ENCODE results near the gene ATXN7L1.

ATXN7L1 gene

DNA sequence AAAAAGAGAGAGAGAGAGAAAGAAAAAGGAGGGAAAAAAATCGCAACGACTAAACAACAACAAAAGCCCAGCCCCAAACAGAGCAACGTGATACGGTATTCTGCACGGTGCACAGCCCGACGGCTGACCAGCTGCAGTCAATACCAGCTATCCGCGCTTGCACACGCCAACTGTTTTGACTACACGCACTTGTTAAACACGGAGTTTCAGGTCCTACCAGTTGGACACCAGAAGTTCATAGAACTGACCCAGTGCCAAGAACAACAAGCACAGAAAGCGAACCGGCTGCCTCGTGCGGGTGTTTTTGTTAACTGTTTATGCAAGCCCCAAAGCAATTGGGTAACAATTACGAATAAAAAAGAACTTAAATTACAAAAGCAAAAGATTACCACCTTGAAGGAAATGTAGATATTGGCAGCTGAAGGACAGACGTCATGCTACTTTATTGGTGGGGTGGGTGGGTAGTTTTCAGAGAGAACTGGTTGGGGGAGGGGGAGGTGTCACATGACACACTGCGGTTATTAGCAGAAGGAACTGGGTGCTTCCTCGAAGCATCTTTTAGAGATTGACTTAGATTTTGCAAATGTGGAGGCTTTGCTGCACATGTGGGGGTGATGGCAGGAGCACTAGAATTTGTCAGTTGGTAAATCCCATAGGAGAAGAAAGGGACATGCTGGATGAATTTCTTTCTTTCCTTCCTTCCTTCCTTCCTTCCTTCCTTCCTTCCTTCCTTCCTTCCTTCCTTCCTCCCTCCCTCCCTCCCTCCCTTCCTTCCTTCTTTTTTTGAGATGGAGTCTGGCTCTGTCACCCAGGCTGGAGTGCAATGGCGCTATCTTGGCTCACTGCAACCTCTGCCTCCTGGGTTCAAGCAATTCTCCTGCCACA lies 184.5 kb downstream of the ATXN7L1 start:
- Histone ChIP-seq H3K79me2 (ENCODE audit: low read length) (no peaks in the 10 kb centered on the region), H3K4me2 (ENCODE audit: low read depth, low read length) (peak overlapping the region; percentile 84), H3K27ac (ENCODE audit: low read length) (no peak overlapping the region), H3F3A (ENCODE audit: insufficient read depth, low read length) (no peaks in the 10 kb centered on the region), H3K9me3 (replicated peaks; ENCODE audit: insufficient read depth, low read length) (no peaks in the 10 kb centered on the region), H3K36me3 (replicated peaks; ENCODE audit: insufficient read depth, low read length) (no peaks in the 10 kb centered on the region), H3K9ac (ENCODE audit: low read length) (peak overlapping the region; percentile 36; the same call in 1 of the 2 replicates), H2AFZ (ENCODE audit: low read length) (peak overlapping the region; percentile 60), H4K20me1 (ENCODE audit: insufficient read depth, low read length) (no peaks in the 10 kb centered on the region), H3K27me3 (replicated peaks; ENCODE audit: insufficient read depth, low read length) (no peaks in the 10 kb centered on the region), H3K9me2 (replicated peaks; ENCODE audit: insufficient read depth, low read length) (no peaks in the 10 kb centered on the region), H3K4me3 (ENCODE audit: low read length) (peak overlapping the region; percentile 69), H3K4me1 (ENCODE audit: low read length) (no peaks in the 10 kb centered on the region)
- no peak for TF ChIP-seq EZH2phosphoT487 (IDR thresholded peaks at IDR 0.05; ENCODE audit: low read length)
- no peak for TF ChIP-seq EZH2 (optimal IDR thresholded peaks at IDR 0.05; ENCODE audit: low read depth, low read length)
- TF ChIP-seq, protein P1, sequence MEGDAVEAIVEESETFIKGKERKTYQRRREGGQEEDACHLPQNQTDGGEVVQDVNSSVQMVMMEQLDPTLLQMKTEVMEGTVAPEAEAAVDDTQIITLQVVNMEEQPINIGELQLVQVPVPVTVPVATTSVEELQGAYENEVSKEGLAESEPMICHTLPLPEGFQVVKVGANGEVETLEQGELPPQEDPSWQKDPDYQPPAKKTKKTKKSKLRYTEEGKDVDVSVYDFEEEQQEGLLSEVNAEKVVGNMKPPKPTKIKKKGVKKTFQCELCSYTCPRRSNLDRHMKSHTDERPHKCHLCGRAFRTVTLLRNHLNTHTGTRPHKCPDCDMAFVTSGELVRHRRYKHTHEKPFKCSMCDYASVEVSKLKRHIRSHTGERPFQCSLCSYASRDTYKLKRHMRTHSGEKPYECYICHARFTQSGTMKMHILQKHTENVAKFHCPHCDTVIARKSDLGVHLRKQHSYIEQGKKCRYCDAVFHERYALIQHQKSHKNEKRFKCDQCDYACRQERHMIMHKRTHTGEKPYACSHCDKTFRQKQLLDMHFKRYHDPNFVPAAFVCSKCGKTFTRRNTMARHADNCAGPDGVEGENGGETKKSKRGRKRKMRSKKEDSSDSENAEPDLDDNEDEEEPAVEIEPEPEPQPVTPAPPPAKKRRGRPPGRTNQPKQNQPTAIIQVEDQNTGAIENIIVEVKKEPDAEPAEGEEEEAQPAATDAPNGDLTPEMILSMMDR (IDR thresholded peaks at IDR 0.05; ENCODE audit: low read length), result no peak
- DNase-seq, result peak; percentile 46

DNA sequence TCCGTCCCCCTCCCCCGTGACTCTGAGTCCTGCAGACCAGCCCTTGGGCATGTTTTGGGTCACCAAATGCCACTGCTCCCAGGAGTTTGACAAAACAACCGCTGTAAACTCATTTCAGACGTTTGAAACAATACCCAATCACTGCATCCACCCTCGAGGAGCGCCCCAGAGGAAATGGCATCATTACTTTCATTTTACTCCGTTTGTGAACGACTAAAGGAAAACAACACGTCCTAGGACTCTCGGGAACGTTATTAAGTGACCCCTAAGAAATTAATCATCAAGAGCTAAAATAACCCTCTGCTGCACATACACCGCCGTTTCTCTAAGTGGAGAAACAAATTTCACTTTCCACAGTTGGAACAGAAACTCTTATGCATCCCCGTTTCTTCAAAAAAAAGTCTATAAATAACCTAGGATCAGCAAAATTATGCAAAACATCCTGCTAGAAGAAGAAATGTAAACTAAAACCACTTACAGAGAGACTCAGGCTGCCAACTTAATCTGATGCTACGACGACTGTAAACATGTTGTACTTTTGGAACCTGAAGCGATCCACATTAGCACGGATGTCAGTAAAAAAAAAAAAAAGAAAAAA lies 185.2 kb downstream of the ATXN7L1 start:
- no peaks in the 10 kb centered on the region for H3K36me3 ChIP-seq (replicated peaks; ENCODE audit: insufficient read depth, low read length)
- peak overlapping the region; percentile 84 for H3K4me2 ChIP-seq (ENCODE audit: low read depth, low read length)
- no peaks in the 10 kb centered on the region for H3K9me2 ChIP-seq (replicated peaks; ENCODE audit: insufficient read depth, low read length)
- H3K9me3 ChIP-seq (replicated peaks; ENCODE audit: insufficient read depth, low read length), result no peaks in the 10 kb centered on the region
- H3K9ac ChIP-seq (ENCODE audit: low read length), result peak overlapping the region; percentile 36; the same call in 1 of the 2 replicates
- TF ChIP-seq EZH2 (optimal IDR thresholded peaks at IDR 0.05; ENCODE audit: low read depth, low read length) (no peak), EZH2phosphoT487 (IDR thresholded peaks at IDR 0.05; ENCODE audit: low read length) (no peak)
- TF ChIP-seq, protein P1 (IDR thresholded peaks at IDR 0.05; ENCODE audit: low read length), result no peak
- no peaks in the 10 kb centered on the region for H3K4me1 ChIP-seq (ENCODE audit: low read length)
- peak; percentile 36 for DNase-seq
- no peaks in the 10 kb centered on the region for H3K27me3 ChIP-seq (replicated peaks; ENCODE audit: insufficient read depth, low read length)
- H3K79me2 ChIP-seq (ENCODE audit: low read length), result no peaks in the 10 kb centered on the region
- H2AFZ ChIP-seq (ENCODE audit: low read length), result peak overlapping the region; percentile 60
- no peaks in the 10 kb centered on the region for H3F3A ChIP-seq (ENCODE audit: insufficient read depth, low read length)
- H3K4me3 ChIP-seq (ENCODE audit: low read length), result peak overlapping the region; percentile 69
- H3K27ac ChIP-seq (ENCODE audit: low read length), result no peak overlapping the region
- no peaks in the 10 kb centered on the region for H4K20me1 ChIP-seq (ENCODE audit: insufficient read depth, low read length)

DNA sequence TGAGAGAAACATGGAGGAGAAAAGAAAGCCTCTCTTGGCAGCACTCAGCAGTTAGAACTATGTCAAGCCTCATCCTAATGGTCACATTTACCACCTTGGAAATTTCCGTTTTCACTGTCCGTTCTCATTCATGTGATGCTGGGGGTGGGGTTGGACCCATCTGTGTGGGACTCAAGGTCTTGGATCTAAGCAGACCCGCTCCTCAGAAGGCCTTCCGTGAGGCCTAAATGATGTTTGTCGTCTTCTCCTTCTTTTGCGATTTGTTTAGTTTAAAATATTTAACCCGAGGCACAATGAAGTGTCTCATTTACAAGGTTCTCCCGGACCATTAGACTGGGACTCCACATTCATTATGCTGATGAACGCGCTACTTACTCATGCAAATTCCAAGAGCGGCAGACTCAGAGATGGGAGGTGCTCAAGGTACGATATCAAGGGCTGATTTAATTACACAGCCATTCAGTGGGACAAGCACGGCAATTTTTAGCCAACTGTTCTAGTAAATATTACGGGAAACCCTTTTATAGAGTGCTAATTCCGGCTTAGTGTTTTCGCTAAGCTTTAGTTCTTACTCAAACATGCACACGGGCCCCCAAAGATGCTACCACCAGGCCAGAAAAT lies 186.0 kb downstream of the ATXN7L1 start:
- Histone ChIP-seq H3F3A (ENCODE audit: insufficient read depth, low read length) (no peaks in the 10 kb centered on the region), H3K36me3 (replicated peaks; ENCODE audit: insufficient read depth, low read length) (no peaks in the 10 kb centered on the region), H3K4me1 (ENCODE audit: low read length) (no peaks in the 10 kb centered on the region), H2AFZ (ENCODE audit: low read length) (no peak overlapping the region; the same call in 1 of the 2 replicates), H3K79me2 (ENCODE audit: low read length) (no peaks in the 10 kb centered on the region), H3K9me2 (replicated peaks; ENCODE audit: insufficient read depth, low read length) (no peaks in the 10 kb centered on the region), H3K9ac (ENCODE audit: low read length) (no peak overlapping the region), H3K4me3 (ENCODE audit: low read length) (peak overlapping the region; percentile 69; the same call in 1 of the 2 replicates), H3K27me3 (replicated peaks; ENCODE audit: insufficient read depth, low read length) (no peaks in the 10 kb centered on the region), H3K4me2 (ENCODE audit: low read depth, low read length) (peak overlapping the region; percentile 84), H4K20me1 (ENCODE audit: insufficient read depth, low read length) (no peaks in the 10 kb centered on the region), H3K27ac (ENCODE audit: low read length) (no peak overlapping the region), H3K9me3 (replicated peaks; ENCODE audit: insufficient read depth, low read length) (no peaks in the 10 kb centered on the region)
- TF ChIP-seq EZH2 (optimal IDR thresholded peaks at IDR 0.05; ENCODE audit: low read depth, low read length), result no peak
- no peak for TF ChIP-seq EZH2phosphoT487 (IDR thresholded peaks at IDR 0.05; ENCODE audit: low read length)
- TF ChIP-seq, protein P1 (IDR thresholded peaks at IDR 0.05; ENCODE audit: low read length), result no peak
- no peak for DNase-seq

Measured in MM.1S (cell line).